ENCODE measurements around the gene ARAF. TPM values are rescaled to one million over a fixed set of nuclear protein-coding genes. Genes with fewer than 3 reads are reported as not detected.
"Not testable (repeated sequence)": the region's sequence is repeated elsewhere in the genome, so short reads cannot be mapped to it uniquely, and the experiment has no call there.

Gene ARAF
- total RNA-seq, 2 donors from 2014 or later = 88.8 to 106 TPM

GRCh38 chrX:47579537-47579936 lies 18.5 kb downstream of the ARAF start:
- DNase-seq (no peak), ATAC-seq (no peak)
- intact Hi-C loops (cut with DNase I, micrococcal nuclease) = no loop called here

DNA sequence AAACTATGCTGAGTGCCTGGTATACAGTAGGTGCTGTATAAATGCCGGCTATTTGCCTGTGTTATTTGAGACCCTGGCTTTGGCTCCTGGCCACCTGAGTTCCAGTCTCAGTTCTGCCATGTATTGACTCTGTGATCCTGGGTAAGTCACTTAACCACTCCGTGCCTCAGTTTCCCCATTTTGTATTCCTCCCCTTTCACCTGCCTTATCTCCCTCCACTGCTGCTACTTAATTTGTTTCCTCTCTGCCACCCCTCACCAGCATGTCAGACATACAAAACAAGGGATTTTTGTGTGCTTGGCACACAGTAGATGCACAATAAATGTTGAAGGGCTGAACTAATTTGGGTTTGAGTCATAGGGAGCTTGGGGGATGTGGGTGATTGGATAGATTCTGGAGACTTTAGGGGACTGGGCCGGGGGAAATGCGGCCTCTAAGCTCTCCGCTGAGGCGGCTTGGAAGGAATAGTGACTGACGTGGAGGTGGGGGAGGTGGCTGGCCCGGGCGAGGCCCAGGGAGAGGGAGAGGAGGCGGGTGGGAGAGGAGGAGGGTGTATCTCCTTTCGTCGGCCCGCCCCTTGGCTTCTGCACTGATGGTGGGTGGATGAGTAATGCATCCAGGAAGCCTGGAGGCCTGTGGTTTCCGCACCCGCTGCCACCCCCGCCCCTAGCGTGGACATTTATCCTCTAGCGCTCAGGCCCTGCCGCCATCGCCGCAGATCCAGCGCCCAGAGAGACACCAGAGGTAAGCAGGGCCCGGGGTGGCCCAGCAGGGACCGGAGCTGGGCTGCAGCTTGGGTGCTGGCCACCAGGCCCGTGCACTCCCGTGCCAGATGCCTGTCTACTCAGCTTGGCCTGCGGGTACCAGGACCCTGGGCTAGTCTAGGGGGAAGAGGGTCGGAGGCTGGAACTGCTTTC lies 21.0 kb downstream of the ARAF start, which contains the start of gene TIMP1:
Gene TIMP1, plus strand, starts transcription at position 706 of the 917 bp plus-strand sequence. CDS start 980 bp downstream, outside the sequence.
- peak; percentile 79 to 90 for DNase-seq

GRCh38 chrX:47583240-47583861 lies 22.3 kb downstream of the ARAF start:
- ATAC-seq (no peak), DNase-seq (peak in 1 of 2 donors; percentile 12)
- intact Hi-C loops (cut with DNase I, micrococcal nuclease) = no loop called here

More for the DNA sequence above, 21.0 kb downstream of the ARAF start, which contains the start of gene TIMP1:
- ATAC-seq = peak; percentile 96
- intact Hi-C loops (cut with DNase I, micrococcal nuclease) = no loop called here

- DNase-seq (no peak), ATAC-seq (no peak)
- intact Hi-C loops (cut with DNase I, micrococcal nuclease) = no loop called here
Observed at GRCh38 chrX:47584714-47585113, 23.7 kb downstream of the ARAF start.

DNA sequence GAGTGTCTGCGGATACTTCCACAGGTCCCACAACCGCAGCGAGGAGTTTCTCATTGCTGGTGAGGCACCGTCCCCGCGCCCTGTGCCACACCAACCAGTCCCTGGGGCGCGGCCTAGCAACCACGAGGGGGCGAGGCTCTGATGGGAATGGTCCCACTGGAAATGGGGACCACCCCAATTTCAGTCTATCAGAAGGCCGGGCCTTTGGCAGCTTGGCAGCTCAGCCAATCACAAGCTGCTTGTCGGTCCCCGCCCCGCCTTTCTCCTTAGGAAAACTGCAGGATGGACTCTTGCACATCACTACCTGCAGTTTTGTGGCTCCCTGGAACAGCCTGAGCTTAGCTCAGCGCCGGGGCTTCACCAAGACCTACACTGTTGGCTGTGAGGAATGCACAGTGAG lies 24.3 kb downstream of the ARAF start:
- no peak for ATAC-seq

GRCh38 chrX:47586043-47586787 lies 25.2 kb downstream of the ARAF start:
- intact Hi-C loops (cut with DNase I, micrococcal nuclease) = no loop called here
- DNase-seq = no peak
- ATAC-seq = no peak

More for the DNA sequence above, 24.3 kb downstream of the ARAF start:
- DNase-seq = no peak
- intact Hi-C loops (cut with DNase I, micrococcal nuclease) = no loop called here

- DNase-seq (no peak), ATAC-seq (no peak)
- intact Hi-C loops (cut with DNase I, micrococcal nuclease) = no loop called here
Observed at GRCh38 chrX:47587091-47587891, 26.3 kb downstream of the ARAF start.

DNA sequence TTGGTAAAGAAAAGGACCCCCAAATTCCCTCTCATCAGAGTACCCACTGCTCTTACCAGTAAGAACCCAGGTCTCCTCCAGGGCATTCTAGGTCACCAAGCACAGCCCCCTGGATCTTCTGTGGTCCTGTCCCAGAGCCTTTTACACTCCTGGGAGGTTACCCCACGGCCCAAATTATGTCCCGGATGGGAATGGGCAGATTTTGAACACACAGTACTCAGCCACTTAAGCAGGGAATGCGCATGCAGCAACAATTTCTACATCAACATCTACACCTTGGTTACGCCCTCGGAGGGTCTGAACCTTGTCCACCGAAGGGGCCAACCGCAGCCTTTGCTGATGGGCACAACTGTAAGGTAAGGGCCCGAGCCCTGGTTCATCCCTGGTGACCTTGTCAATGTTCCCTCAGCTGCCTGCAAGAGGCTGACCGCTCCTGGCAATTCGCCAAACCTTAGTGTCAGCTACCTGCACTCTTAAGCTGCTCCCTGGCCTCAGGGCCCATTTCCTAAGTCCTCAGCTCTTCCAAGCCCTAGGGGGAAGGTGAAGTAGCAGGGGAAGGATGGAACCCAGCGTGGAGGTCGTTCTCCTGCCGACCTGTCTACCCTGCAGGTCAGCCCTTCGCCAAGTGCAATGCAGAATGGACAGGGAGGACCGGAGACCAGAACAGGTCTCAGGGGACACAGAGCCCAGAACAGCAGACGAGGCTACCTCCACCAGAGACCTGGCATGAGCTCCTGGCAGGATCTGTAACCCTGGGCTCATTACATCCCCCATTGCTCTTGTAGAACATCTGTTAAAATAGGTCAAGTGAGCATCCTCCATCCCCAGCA lies 27.1 kb downstream of the ARAF start:
- intact Hi-C loops (cut with DNase I, micrococcal nuclease) = no loop called here
- ATAC-seq (no peak), DNase-seq (no peak)

DNA sequence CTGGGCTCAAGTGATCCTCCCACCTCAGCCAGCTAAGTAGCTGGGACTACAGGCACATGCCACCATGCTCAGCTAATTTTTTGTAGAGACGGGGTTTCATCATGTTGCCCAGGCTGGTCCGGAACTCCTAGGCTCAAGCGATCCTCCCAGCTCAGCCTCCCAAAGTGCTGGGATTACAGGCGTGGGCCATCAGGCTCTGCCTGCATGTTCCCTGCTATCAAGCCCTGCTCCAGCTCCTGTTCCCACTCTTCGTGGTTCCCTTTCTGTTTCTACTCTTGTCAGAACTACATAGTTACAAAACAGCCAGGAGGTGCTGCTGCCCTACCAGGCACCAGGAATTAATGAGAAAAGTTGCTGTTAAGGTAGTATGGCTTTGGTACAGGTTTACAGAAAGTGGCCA lies 30.0 kb downstream of the ARAF start:
- no peak for ATAC-seq
- DNase-seq = no peak
- intact Hi-C loops (cut with DNase I, micrococcal nuclease) = no loop called here

GRCh38 chrX:47593522-47593921 lies 32.5 kb downstream of the ARAF start:
- intact Hi-C loops (cut with DNase I, micrococcal nuclease) = no loop called here
- ATAC-seq (no peak), DNase-seq (no peak)

GRCh38 chrX:47595716-47596251 lies 34.8 kb downstream of the ARAF start:
- intact Hi-C loops (cut with DNase I, micrococcal nuclease) = no loop called here
- ATAC-seq (no peak), DNase-seq (no peak)

- peak; percentile 44 for ATAC-seq
- DNase-seq = no peak
- intact Hi-C loops (cut with DNase I, micrococcal nuclease) = no loop called here
Observed at GRCh38 chrX:47596256-47596655, 35.3 kb downstream of the ARAF start.

DNA sequence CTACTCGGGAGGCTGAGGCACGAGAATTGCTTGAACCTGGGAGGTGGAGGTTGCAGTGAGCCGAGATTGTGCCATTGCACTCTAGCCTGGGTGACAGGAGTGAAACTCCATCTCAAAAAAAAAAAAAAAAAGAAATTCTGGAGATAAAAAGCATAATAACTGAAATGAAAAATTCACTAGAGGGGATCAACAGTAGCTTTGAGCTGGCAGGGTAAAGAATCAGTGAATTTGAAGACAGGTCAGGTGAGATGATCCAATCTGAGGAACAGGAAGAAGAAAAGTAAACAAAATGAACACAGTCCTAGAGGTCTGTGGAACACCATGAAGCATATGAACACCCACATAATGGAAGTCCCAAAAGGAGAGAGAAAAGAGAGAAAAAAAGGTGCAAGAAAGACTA lies 36.2 kb downstream of the ARAF start:
- ATAC-seq (no peak), DNase-seq (no peak)
- intact Hi-C loops (cut with DNase I, micrococcal nuclease) = no loop called here

GRCh38 chrX:47603125-47603524 lies 42.1 kb downstream of the ARAF start:
- ATAC-seq; DNase-seq; intact Hi-C loops (cut with DNase I, micrococcal nuclease): not testable (repeated sequence)

DNA sequence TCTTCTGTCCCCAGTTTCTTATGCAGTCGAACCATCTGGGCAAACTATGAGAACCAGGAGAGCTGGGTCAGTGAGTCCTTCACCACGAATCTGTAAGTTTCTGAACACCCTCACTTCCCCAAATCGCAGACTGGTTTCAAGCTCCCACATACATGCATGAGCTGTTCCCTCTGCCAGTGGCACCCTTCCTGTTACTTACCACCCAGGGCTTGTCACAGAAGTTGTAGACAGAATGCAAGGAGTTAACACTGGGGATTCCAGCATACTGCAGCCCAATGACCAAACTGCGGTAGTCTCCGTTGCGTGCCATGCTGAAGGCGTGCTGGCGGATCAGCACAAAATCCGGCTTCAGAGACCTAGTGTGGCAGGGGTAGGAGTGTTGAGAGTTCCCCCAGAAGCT lies 44.0 kb downstream of the ARAF start:
- ATAC-seq (no peak), DNase-seq (no peak)
- intact Hi-C loops (cut with DNase I, micrococcal nuclease) = no loop called here

- intact Hi-C loops (cut with DNase I, micrococcal nuclease) = no loop called here
- ATAC-seq (no peak), DNase-seq (no peak)
Observed at GRCh38 chrX:47607091-47607490, 46.1 kb downstream of the ARAF start.

- DNase-seq (no peak), ATAC-seq (no peak)
- intact Hi-C loops (cut with DNase I, micrococcal nuclease) = no loop called here
Observed at GRCh38 chrX:47608130-47608810, 47.3 kb downstream of the ARAF start.
